Mesenchymal stem cell (in vitro differentiated cells and primary cell): Measurements from ENCODE around the gene DUS1L.
A peak's percentile ranks its signal among the peaks of the same experiment; 100 is the strongest.
"Not testable (repeated sequence)": the region's sequence is repeated elsewhere in the genome, so short reads cannot be mapped to it uniquely, and the experiment has no call there.

Experiments used
- DNase-seq: peaks from one replicate; pipeline ENCODE4 v3.0.0-alpha.2; 2013
- H2AFZ ChIP-seq: one replicate; pipeline ENCODE4 v1.6.1; 2013; ENCODE audit warnings: low read depth, mild to moderate bottlenecking, control low read depth, inconsistent platforms, low read length, moderate library complexity
- H2AK5ac ChIP-seq: 2 replicates; pipeline ENCODE4 v1.6.1; 2013; ENCODE audit warnings: low read length, moderate library complexity, mild to moderate bottlenecking, inconsistent platforms; ENCODE audit not compliant: severe bottlenecking
- H2BK120ac ChIP-seq: one replicate; pipeline ENCODE4 v1.6.1; 2013; ENCODE audit warnings: low read depth, mild to moderate bottlenecking, inconsistent platforms, low read length, moderate library complexity
- H2BK12ac ChIP-seq, 2 experiments: one replicate each; pipeline ENCODE4 v1.6.1; 2013; ENCODE audit warnings: inconsistent platforms in 2 of 2, low read length in 2 of 2, mild to moderate bottlenecking in 2 of 2, moderate library complexity in 2 of 2, control low read depth in 1 of 2
- H2BK15ac ChIP-seq: one replicate; pipeline ENCODE4 v1.6.1; 2013; ENCODE audit warnings: mild to moderate bottlenecking, low read depth, inconsistent platforms; ENCODE audit not compliant: poor library complexity, severe bottlenecking
- H2BK5ac ChIP-seq: 2 replicates; pipeline ENCODE4 v1.6.1; 2013; ENCODE audit warnings: low read depth, mild to moderate bottlenecking, low read length, control low read depth, inconsistent platforms; ENCODE audit not compliant: poor library complexity, severe bottlenecking
- H3K14ac ChIP-seq, 2 experiments: one replicate each; pipeline ENCODE4 v1.6.1; 2013; ENCODE audit warnings: inconsistent platforms in 2 of 2, low read length in 2 of 2, control low read depth in 1 of 2, mild to moderate bottlenecking in 1 of 2, moderate library complexity in 1 of 2
- H3K18ac ChIP-seq, 2 experiments: one replicate each; pipeline ENCODE4 v1.6.1; 2013; ENCODE audit warnings: inconsistent platforms in 2 of 2, low read length in 2 of 2, control low read depth in 1 of 2, low read depth in 1 of 2, mild to moderate bottlenecking in 1 of 2
- H3K23ac ChIP-seq, 2 experiments: one replicate each; pipeline ENCODE4 v1.6.1; 2013; ENCODE audit warnings: inconsistent platforms in 2 of 2, low read length in 2 of 2, mild to moderate bottlenecking in 2 of 2, moderate library complexity in 2 of 2, control low read depth in 1 of 2
- H3K27ac ChIP-seq: 2 replicates; pipeline ENCODE4 v1.5.1; 2013; ENCODE audit warnings: mild to moderate bottlenecking, moderate library complexity, low read length, control low read depth, inconsistent platforms; ENCODE audit not compliant: poor library complexity, severe bottlenecking
- H3K27me3 ChIP-seq, 2 experiments: 2 replicates each; pipeline versions ENCODE4 v1.6.1 to v1.7.0; 2013; ENCODE audit warnings: low read length in 2 of 2, mild to moderate bottlenecking in 2 of 2, moderate library complexity in 2 of 2, control low read depth in 1 of 2, inconsistent platforms in 1 of 2; ENCODE audit not compliant: control insufficient read depth in 1 of 2, insufficient read depth in 1 of 2
- H3K36me3 ChIP-seq, 2 experiments: 2 replicates each; pipeline versions ENCODE4 v1.6.1 to v1.7.0; 2013; ENCODE audit warnings: low read length in 2 of 2, control low read depth in 1 of 2, inconsistent platforms in 1 of 2, low read depth in 1 of 2, mild to moderate bottlenecking in 1 of 2; ENCODE audit not compliant: insufficient read depth in 2 of 2, control insufficient read depth in 1 of 2
- H3K4ac ChIP-seq, 2 experiments: one replicate each; pipeline ENCODE4 v1.6.1; 2013; ENCODE audit warnings: inconsistent platforms in 2 of 2, low read length in 2 of 2, mild to moderate bottlenecking in 2 of 2, moderate library complexity in 2 of 2, control low read depth in 1 of 2, low read depth in 1 of 2
- H3K4me1 ChIP-seq: 2 replicates; pipeline ENCODE4 v1.6.1; 2013; ENCODE audit warnings: low read depth, low read length, control low read depth; ENCODE audit not compliant: control insufficient read depth, insufficient read depth
- H3K4me2 ChIP-seq: 2 replicates; pipeline ENCODE4 v1.6.1; 2013; ENCODE audit warnings: low read length, mild to moderate bottlenecking, inconsistent platforms; ENCODE audit not compliant: poor library complexity, severe bottlenecking
- H3K4me3 ChIP-seq, 2 experiments: 2 replicates each; pipeline versions ENCODE4 v1.5.1 to v1.7.0; 2013; ENCODE audit warnings: low read length in 2 of 2, mild to moderate bottlenecking in 2 of 2, control low read depth in 1 of 2, low read depth in 1 of 2; ENCODE audit not compliant: insufficient read depth in 1 of 2
- H3K79me1 ChIP-seq: replicated peaks from 2 replicates; pipeline ENCODE4 v1.6.1; 2013; ENCODE audit warnings: mild to moderate bottlenecking, control low read depth, low read length, inconsistent platforms; ENCODE audit not compliant: poor library complexity, severe bottlenecking
- H3K9ac ChIP-seq: 2 replicates; pipeline ENCODE4 v1.7.0; 2013; ENCODE audit warnings: mild to moderate bottlenecking, low read length, moderate library complexity
- H3K9me3 ChIP-seq: 2 replicates; pipeline ENCODE4 v1.7.0; 2013; ENCODE audit warnings: mild to moderate bottlenecking, low read length; ENCODE audit not compliant: control insufficient read depth
- H4K8ac ChIP-seq: one replicate; pipeline ENCODE4 v1.6.1; 2013; ENCODE audit warnings: inconsistent platforms, mild to moderate bottlenecking, low read length, moderate library complexity
- H4K91ac ChIP-seq: one replicate; pipeline ENCODE4 v1.6.1; 2013; ENCODE audit warnings: mild to moderate bottlenecking, low read length, inconsistent platforms
- WGBS: methylation state at CpG from one replicate; pipeline ENCODE4 v1.1.7; 2013; ENCODE audit warnings: mixed read lengths; 5-methylcytosine and 5-hydroxymethylcytosine counted together

Gene DUS1L

GRCh38 chr17:82042649-82043048 lies 23.0 kb downstream of the DUS1L start:
- Histone ChIP-seq H2AK5ac (no peak overlapping the region), H3K4me1 (peaks cover 7% of the 10 kb centered on the region), H3K4me3 (no peak overlapping the region), H3K79me1 (no peaks in the 10 kb centered on the region), H3K18ac (no peak overlapping the region), H3K9me3 (no peaks in the 10 kb centered on the region), H3K27me3 (no peaks in the 10 kb centered on the region), H3K4ac (no peak overlapping the region), H4K8ac (no peak overlapping the region), H2BK15ac (no peak overlapping the region), H2BK5ac (no peak overlapping the region), H3K9ac (no peak overlapping the region), H2AFZ (no peak overlapping the region), H3K14ac (peak overlapping the region in 1 of 2 experiments; percentile 12), H4K91ac (peak overlapping the region; percentile 0), H2BK12ac (no peak overlapping the region), H3K23ac (no peak overlapping the region), H3K27ac (no peak overlapping the region), H2BK120ac (no peak overlapping the region), H3K4me2 (no peak overlapping the region), H3K36me3 (peaks cover 12 to 18% of the 10 kb centered on the region in 2 experiments)
- no peak for DNase-seq
- 89% methylated on average over 9 of the region's 9 CpGs for WGBS

- H2BK120ac ChIP-seq, result no peak overlapping the region
- no peak overlapping the region for H3K4me2 ChIP-seq
- H3K36me3 ChIP-seq, result peaks cover 0 to 4% of the 10 kb centered on the region in 2 experiments
- H3K79me1 ChIP-seq, result peaks cover 3% of the 10 kb centered on the region
- H2BK12ac ChIP-seq, result no peak overlapping the region
- no peak overlapping the region for H3K4ac ChIP-seq
- H2BK5ac ChIP-seq, result no peak overlapping the region
- H3K4me3 ChIP-seq, result no peak overlapping the region
- H2AFZ ChIP-seq, result no peak overlapping the region
- H3K18ac ChIP-seq, result no peak overlapping the region
- DNase-seq, result no peak
- H3K27ac ChIP-seq, result no peak overlapping the region
- H3K14ac ChIP-seq, result no peak overlapping the region
- no peak overlapping the region for H4K8ac ChIP-seq
- H3K4me1 ChIP-seq, result peaks cover 9% of the 10 kb centered on the region
- 88% methylated on average over 17 of the region's 17 CpGs for WGBS
- H2AK5ac ChIP-seq, result no peak overlapping the region
- no peak overlapping the region for H3K23ac ChIP-seq
- no peak overlapping the region for H3K9ac ChIP-seq
- no peak overlapping the region for H4K91ac ChIP-seq
- H3K27me3 ChIP-seq, result no peaks in the 10 kb centered on the region
- H2BK15ac ChIP-seq, result no peak overlapping the region
- no peaks in the 10 kb centered on the region for H3K9me3 ChIP-seq
These were observed 24.3 kb downstream of the DUS1L start for GRCh38 chr17:82041144-82041814.

- no peak overlapping the region for H3K4me3 ChIP-seq
- peaks cover 10% of the 10 kb centered on the region for H3K79me1 ChIP-seq
- no peak overlapping the region for H3K27ac ChIP-seq
- H2AK5ac ChIP-seq, result no peak overlapping the region
- peaks cover 16% of the 10 kb centered on the region for H3K4me1 ChIP-seq
- H3K36me3 ChIP-seq, result peaks cover 0 to 8% of the 10 kb centered on the region in 2 experiments
- no peak overlapping the region for H3K18ac ChIP-seq
- WGBS, result 92% methylated on average over 8 of the region's 8 CpGs
- no peak overlapping the region for H2BK5ac ChIP-seq
- no peak overlapping the region for H2BK12ac ChIP-seq
- H3K4ac ChIP-seq, result no peak overlapping the region
- H2AFZ ChIP-seq, result no peak overlapping the region
- peak overlapping the region in 1 of 2 experiments; percentile 23 for H3K14ac ChIP-seq
- no peak for DNase-seq
- H2BK120ac ChIP-seq, result no peak overlapping the region
- no peaks in the 10 kb centered on the region for H3K27me3 ChIP-seq
- no peak overlapping the region for H3K4me2 ChIP-seq
- H2BK15ac ChIP-seq, result no peak overlapping the region
- H4K8ac ChIP-seq, result no peak overlapping the region
- H3K23ac ChIP-seq, result no peak overlapping the region
- no peak overlapping the region for H3K9ac ChIP-seq
- H3K9me3 ChIP-seq, result no peaks in the 10 kb centered on the region
- H4K91ac ChIP-seq, result no peak overlapping the region
These were observed 25.8 kb downstream of the DUS1L start for GRCh38 chr17:82039695-82040299.

GRCh38 chr17:82038796-82039409 lies 26.7 kb downstream of the DUS1L start:
- not testable (repeated sequence) for H2BK12ac ChIP-seq, H3K18ac ChIP-seq, H3K79me1 ChIP-seq, H2AFZ ChIP-seq, H2BK120ac ChIP-seq, H4K8ac ChIP-seq, H3K23ac ChIP-seq, H3K9me3 ChIP-seq, H3K14ac ChIP-seq, H3K9ac ChIP-seq, H3K27ac ChIP-seq, H2BK15ac ChIP-seq, H3K27me3 ChIP-seq, H2AK5ac ChIP-seq, H3K4me2 ChIP-seq, H3K4ac ChIP-seq, H2BK5ac ChIP-seq, H3K4me3 ChIP-seq, DNase-seq, H4K91ac ChIP-seq
- peaks cover 16% of the 10 kb centered on the region for H3K4me1 ChIP-seq
- H3K36me3 ChIP-seq, result peaks cover 0 to 13% of the 10 kb centered on the region in 2 experiments
- WGBS, result 95% methylated on average over 15 of the region's 16 CpGs
